ENCODE data around the gene EXOSC5.
A peak's percentile ranks its signal among the peaks of the same experiment; 100 is the strongest.
"Not testable (repeated sequence)": the region's sequence is repeated elsewhere in the genome, so short reads cannot be mapped to it uniquely, and the experiment has no call there.

The EXOSC5 gene

GRCh38 chr19:41351339-41352245 is 45.6 kb downstream of the EXOSC5 start:
- DNase-seq (ENCODE audit: low read depth in 2 of 3, low spot score in 1 of 3): peak; percentile 65 to 77 (median 76)

- DNase-seq (ENCODE audit: low read depth in 2 of 3, low spot score in 1 of 3): no peak
These were observed 46.3 kb downstream of the EXOSC5 start for GRCh38 chr19:41350735-41351338.

DNA sequence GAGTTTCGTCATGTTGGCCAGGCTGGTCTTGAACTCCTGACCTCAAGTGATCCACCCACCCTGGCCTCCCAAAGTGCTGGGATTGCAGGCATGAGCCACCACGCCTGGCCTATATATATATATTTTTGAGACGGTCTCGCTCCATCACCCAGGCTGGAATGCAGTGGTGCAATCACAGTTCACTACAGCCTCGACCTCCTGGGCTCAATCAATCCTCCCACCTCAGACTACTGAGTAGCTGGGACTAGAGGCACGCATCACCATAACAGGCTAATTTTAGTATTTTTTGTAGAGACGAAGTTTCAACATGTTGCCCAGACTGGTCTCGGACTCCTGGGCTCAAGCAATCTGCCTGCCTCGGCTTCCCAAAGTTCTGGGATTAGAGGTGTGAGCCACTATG is 50.2 kb downstream of the EXOSC5 start:
- DNase-seq (ENCODE audit: low read depth in 2 of 3, low spot score in 1 of 3): not testable (repeated sequence)

DNA sequence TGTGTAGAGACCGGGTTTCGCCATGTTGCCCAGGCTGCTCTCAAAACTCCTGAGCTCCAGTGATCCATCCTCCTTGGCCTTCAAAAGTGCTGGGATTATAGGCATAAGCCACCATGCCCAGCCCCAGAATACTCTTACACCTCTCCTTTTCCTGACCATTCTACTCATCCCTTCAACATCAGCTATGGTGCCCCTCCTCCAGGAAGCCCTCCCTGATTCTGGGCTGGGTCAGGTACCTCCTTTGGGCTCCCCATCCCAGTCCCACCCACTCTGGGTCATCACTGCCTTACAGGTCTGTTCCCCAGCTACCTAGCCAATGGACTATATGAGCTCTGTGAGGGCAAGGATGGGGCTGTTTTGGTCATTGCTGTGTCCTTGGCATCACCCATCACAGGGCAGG is 53.0 kb downstream of the EXOSC5 start:
- DNase-seq (ENCODE audit: low read depth in 2 of 3, low spot score in 1 of 3): no peak

DNA sequence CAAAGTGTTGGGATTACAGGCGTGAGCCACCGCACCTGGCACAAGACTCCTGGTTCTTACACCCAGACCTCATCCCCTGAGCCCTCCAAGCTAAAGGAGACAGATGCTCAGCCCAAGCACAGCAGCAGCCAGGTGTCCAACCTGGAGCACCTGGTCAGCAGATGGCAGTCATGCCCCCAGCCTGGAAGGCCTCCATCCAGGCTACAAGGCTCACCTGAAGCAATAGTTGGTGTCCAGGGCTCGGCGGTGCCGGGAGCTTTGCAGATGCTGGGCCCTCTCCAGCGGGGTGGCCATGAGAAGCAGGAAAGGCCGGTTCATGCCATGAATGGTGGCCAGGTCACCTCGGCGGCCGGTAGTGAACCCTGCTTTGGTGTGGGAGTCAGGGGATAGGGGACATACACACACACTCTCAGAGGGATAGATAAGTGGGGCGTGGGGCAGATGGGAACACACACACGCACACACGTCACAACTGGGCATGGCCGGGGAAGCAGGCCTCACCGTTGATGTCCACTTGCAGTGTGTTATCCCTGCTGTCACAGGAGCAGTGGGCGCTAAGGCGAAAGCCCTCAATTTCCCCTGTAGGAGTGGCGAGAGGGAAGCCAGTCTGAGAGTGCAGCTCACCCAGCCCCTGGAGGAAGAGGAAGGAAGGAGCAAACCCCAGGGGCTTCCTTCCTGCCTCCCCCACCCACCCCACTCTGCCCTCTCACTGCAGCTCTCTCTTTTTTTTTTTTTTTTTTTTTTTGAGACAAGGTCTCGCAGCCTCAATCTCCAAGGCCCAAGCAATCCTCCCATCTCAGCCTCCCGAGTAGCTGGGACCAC is 55.3 kb downstream of the EXOSC5 start:
- DNase-seq (ENCODE audit: low read depth in 2 of 3, low spot score in 1 of 3): no peak

DNA sequence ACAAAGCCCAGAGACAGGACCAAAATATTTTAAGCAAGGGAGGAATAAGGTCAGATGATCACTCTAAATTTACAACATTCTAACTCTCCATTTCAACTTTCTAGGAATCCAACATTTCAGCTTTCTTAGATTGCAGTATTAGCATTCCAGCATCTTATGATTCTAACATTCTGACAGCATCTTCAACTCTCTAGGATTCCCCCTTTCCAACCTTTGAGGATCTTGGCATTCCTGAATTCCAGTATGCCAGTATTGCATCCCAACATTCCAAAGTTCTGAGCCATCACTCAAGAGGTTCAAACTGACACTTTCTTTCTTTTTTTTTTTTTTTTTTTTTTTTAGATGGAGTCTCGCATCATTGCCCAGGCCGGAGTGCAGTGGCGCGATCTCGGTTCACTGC is 57.2 kb downstream of the EXOSC5 start:
- DNase-seq (ENCODE audit: low read depth in 2 of 3, low spot score in 1 of 3): no peak
